HG03095 (cell line): ENCODE results near the gene VAT1.
"Not testable (repeated sequence)": the region's sequence is repeated elsewhere in the genome, so short reads cannot be mapped to it uniquely, and the experiment has no call there.

ENCODE experiments used
- ATAC-seq: cut with Tn5 transposase; IDR thresholded peaks from one replicate; pipeline ENCODE4 v1.9.1; 2021; ENCODE audit warnings: moderate library complexity; ENCODE audit not compliant: unreplicated experiment

Gene VAT1

GRCh38 chr17:42975701-42976100 lies 46.5 kb downstream of the VAT1 start:
- not testable (repeated sequence) for ATAC-seq

GRCh38 chr17:42975265-42975664 lies 46.9 kb downstream of the VAT1 start:
- no peak for ATAC-seq

- ATAC-seq = not testable (repeated sequence)
Measured at GRCh38 chr17:42973323-42973722, 48.9 kb downstream of the VAT1 start.

GRCh38 chr17:42971589-42971988 lies 50.6 kb downstream of the VAT1 start:
- ATAC-seq = no peak

- ATAC-seq = no peak
Measured at GRCh38 chr17:42969001-42969581, 53.1 kb downstream of the VAT1 start.

DNA sequence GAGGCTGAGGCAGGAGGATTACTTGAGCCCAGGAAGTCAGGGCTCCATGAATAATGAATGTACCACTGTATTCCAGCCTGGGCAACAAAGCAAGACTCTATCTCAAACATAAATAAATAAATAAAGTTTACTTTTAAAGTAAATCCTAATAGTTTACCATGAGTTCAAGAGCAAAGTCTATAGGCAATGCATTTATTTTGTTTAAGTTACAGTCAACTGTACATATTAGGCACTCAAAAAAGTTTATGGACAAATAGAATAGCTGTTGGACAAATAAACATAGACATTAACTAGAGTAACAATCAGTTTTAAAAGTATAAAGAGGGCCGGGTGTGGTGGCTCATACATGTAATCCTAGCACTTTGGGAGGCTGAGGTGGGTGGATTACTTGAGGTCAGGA lies 54.3 kb downstream of the VAT1 start:
- ATAC-seq = no peak
